Thyroid gland (tissue), 4 donors: ENCODE measurements around the gene PYDC1. TPM values are rescaled to one million over a fixed set of nuclear protein-coding genes. Genes with fewer than 3 reads are reported as not detected.

Experiments
- DNase-seq, 2 donors: peaks; one replicate each; pipeline ENCODE4 v3.0.0-alpha.2; 2019
- H3K27ac ChIP-seq, 3 donors: fragments of 200-600 bp; sonication (generic); 1 replicate in 2 of 3; 2 replicates in 1 of 3; pipeline ENCODE4 v1.5.1; 2016 to 2019; ENCODE audit warnings: mild to moderate bottlenecking in 1 of 3, moderate library complexity in 1 of 3
- H3K27me3 ChIP-seq: fragments of 200-600 bp; sonication (generic); one replicate; pipeline ENCODE4 v1.5.1; 2019
- H3K36me3 ChIP-seq, 2 donors: fragments of 200-600 bp; sonication (generic); one replicate each; pipeline ENCODE4 v1.5.1; 2016 to 2019
- H3K4me1 ChIP-seq, 2 donors: fragments of 200-600 bp; sonication (generic); one replicate each; pipeline ENCODE4 v1.5.1; 2017 to 2019
- H3K4me3 ChIP-seq, 3 donors: fragments of 200-600 bp; sonication (generic); replicated peaks in 1 of 3; 1 replicate in 2 of 3; 2 replicates in 1 of 3; pipeline ENCODE4 v1.5.1; 2016; ENCODE audit warnings: mild to moderate bottlenecking in 1 of 3
- H3K9me3 ChIP-seq: fragments of 200-600 bp; sonication (generic); one replicate; pipeline ENCODE4 v1.5.1; 2017
- POLR2A ChIP-seq, 2 donors: fragments of 450-650 bp; IDR thresholded peaks; one replicate each; pipeline ENCODE4 v1.6.1; 2017; ENCODE audit warnings: antibody characterized with exemption in 2 of 2, mild to moderate bottlenecking in 2 of 2, moderate library complexity in 1 of 2
- WGBS, 2 donors: methylation state at CpG; one replicate each; pipeline ENCODE4 v1.1.5; 2017; 5-methylcytosine and 5-hydroxymethylcytosine counted together
- intact Hi-C: fragments of 100-400 bp; cut with DNase I; formaldehyde crosslinking; loops from one replicate; pipeline ENCODE4 v1.15.1; 2023
- total RNA-seq, 4 donors: library from RNA; depleted of rRNA; stranded (reverse); fragments of >200 nt; gene quantifications; one replicate each; pipeline ENCODE4 v1.2.3, GENCODE V29; 2016
- TF ChIP-seq, protein P1 (sequence below), 6 experiments: fragments of 200-600 bp in 3 of 6; fragments of 450-650 bp in 3 of 6; sonication (generic) in 3 of 6; IDR thresholded peaks; one replicate each; pipeline ENCODE4 v1.5.1; 2016 to 2019; ENCODE audit warnings: antibody characterized with exemption in 6 of 6, mild to moderate bottlenecking in 2 of 6, inconsistent platforms in 1 of 6, moderate library complexity in 1 of 6

Gene PYDC1
- total RNA-seq, 4 donors from 2014 or later: not detected

- no peak for DNase-seq
- no peak overlapping the region for H3K27ac ChIP-seq
- TF ChIP-seq, protein P1, sequence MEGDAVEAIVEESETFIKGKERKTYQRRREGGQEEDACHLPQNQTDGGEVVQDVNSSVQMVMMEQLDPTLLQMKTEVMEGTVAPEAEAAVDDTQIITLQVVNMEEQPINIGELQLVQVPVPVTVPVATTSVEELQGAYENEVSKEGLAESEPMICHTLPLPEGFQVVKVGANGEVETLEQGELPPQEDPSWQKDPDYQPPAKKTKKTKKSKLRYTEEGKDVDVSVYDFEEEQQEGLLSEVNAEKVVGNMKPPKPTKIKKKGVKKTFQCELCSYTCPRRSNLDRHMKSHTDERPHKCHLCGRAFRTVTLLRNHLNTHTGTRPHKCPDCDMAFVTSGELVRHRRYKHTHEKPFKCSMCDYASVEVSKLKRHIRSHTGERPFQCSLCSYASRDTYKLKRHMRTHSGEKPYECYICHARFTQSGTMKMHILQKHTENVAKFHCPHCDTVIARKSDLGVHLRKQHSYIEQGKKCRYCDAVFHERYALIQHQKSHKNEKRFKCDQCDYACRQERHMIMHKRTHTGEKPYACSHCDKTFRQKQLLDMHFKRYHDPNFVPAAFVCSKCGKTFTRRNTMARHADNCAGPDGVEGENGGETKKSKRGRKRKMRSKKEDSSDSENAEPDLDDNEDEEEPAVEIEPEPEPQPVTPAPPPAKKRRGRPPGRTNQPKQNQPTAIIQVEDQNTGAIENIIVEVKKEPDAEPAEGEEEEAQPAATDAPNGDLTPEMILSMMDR (IDR thresholded peaks at IDR 0.05): no peak
- TF ChIP-seq POLR2A (IDR thresholded peaks at IDR 0.05): no peak
- H3K27me3 ChIP-seq: no peaks in the 10 kb centered on the region
- no peaks in the 10 kb centered on the region for H3K4me1 ChIP-seq
- H3K9me3 ChIP-seq: no peaks in the 10 kb centered on the region
- H3K4me3 ChIP-seq: no peak overlapping the region
- intact Hi-C loops: no loop called here
- H3K36me3 ChIP-seq: no peaks in the 10 kb centered on the region
- 91 to 93% methylated on average over 5 of the region's 5 CpGs for WGBS, 2 donors
Observed at GRCh38 chr16:31223044-31223443, 6.1 kb upstream of the PYDC1 start.

GRCh38 chr16:31221357-31222160 lies 4.6 kb upstream of the PYDC1 start:
- peaks cover 5 to 6% of the 10 kb centered on the region in 2 donors for H3K4me1 ChIP-seq
- no peak for DNase-seq
- intact Hi-C loops: no loop called here
- H3K27ac ChIP-seq: no peak overlapping the region
- H3K9me3 ChIP-seq: no peaks in the 10 kb centered on the region
- no peak overlapping the region for H3K4me3 ChIP-seq
- no peaks in the 10 kb centered on the region for H3K36me3 ChIP-seq
- no peak for TF ChIP-seq POLR2A (IDR thresholded peaks at IDR 0.05)
- TF ChIP-seq, protein P1 (IDR thresholded peaks at IDR 0.05): no peak
- 70 to 71% methylated on average over 12 of the region's 12 CpGs for WGBS, 2 donors
- peaks cover 6% of the 10 kb centered on the region for H3K27me3 ChIP-seq

GRCh38 chr16:31219154-31219741 lies 2.3 kb upstream of the PYDC1 start:
- peaks cover 11% of the 10 kb centered on the region for H3K27me3 ChIP-seq

DNA sequence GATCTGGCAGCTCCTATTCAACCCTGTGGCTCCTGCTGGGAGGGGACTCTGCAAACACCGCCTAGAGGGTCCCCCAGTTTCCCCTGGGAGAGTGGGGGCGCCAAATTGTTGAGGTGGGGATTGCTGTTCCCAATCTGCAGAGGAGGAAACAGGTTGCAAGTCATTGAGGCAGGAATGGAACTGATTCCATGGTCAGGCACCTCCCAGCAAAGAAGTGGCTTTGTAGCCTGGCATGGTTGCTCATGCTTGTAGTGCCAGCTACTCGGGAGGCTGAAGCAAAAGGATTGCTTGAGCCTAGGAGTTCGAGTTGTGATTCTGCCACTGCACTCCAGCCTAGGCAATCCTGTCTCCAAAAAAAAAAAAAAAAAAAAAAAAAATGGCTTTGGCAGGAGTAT lies 198 bp upstream of the PYDC1 start:
- peak in 1 of 2 donors; percentile 16 for DNase-seq
- Histone ChIP-seq H3K27me3 (peaks cover 11% of the 10 kb centered on the region), H3K4me3 (no peak overlapping the region), H3K27ac (no peak overlapping the region), H3K36me3 (no peaks in the 10 kb centered on the region), H3K4me1 (peaks cover 21 to 27% of the 10 kb centered on the region in 2 donors), H3K9me3 (no peaks in the 10 kb centered on the region)
- intact Hi-C loops: no loop called here
- WGBS, 2 donors: 23 to 26% methylated on average over 4 of the region's 4 CpGs
- TF ChIP-seq POLR2A (IDR thresholded peaks at IDR 0.05): no peak
- TF ChIP-seq, protein P1 (IDR thresholded peaks at IDR 0.05): no peak

More at GRCh38 chr16:31219154-31219741, 2.3 kb upstream of the PYDC1 start:
- 87 to 93% methylated on average over 7 to 15 of the region's 15 CpGs for WGBS, 2 donors
- Histone ChIP-seq H3K36me3 (no peaks in the 10 kb centered on the region), H3K9me3 (no peaks in the 10 kb centered on the region), H3K4me1 (peaks cover 21 to 27% of the 10 kb centered on the region in 2 donors), H3K27ac (no peak overlapping the region), H3K4me3 (no peak overlapping the region)
- TF ChIP-seq POLR2A (IDR thresholded peaks at IDR 0.05): no peak
- TF ChIP-seq, protein P1 (IDR thresholded peaks at IDR 0.05): no peak
- DNase-seq: no peak
- intact Hi-C loops: no loop called here
